K562 (cell line): ENCODE results near the gene LMO4. TPM values are rescaled to one million over a fixed set of nuclear protein-coding genes. Genes with fewer than 3 reads are reported as not detected.

Experiments used
- ATAC-seq: fragments of 200-7000 bp; cut with Tn5 transposase; 3 replicates; pipeline ENCODE4 v1.9.1; 2020; ENCODE audit warnings: moderate library complexity
- BruUV-seq: library from RNA; stranded (reverse); fragments of 400-500 nt; replicated peaks from 2 replicates; lab custom pipeline; 2021; lab: Mats Ljungman, UMichigan
- CTCF ChIA-PET: fragments of 300-600 bp; formaldehyde crosslinking; extraction: SDS; loops from one replicate; lab custom pipeline; 2021; ENCODE audit warnings: low intra/inter-chr PET ratio; lab: Yijun Ruan, JAX
- POLR2A ChIA-PET: fragments of 300-600, 350-650 bp; sonication (Branson Sonifier 250); formaldehyde crosslinking; extraction: SDS; loops from one replicate; lab custom pipeline; 2021; ENCODE audit warnings: antibody characterized with exemption, inconsistent platforms; lab: Yijun Ruan, JAX
- DNase-seq, 4 experiments: peaks; one replicate each; pipeline versions ENCODE4 v3.0.0 to v3.0.0-alpha.2; 2011 to 2018; ENCODE audit warnings: low spot score in 3 of 4, mixed read lengths in 3 of 4; ENCODE audit errors: extremely low read depth in 1 of 4
- FAIRE-seq: peaks from 2 replicates; lab custom pipeline; 2011; peaks lifted over from hg19 to GRCh38; lab: Jason Lieb, UNC
- H2AFZ ChIP-seq: 2 replicates; pipeline ENCODE4 v1.6.0; 2011; ENCODE audit warnings: low read depth, low read length, control low read depth, inconsistent platforms
- H3K27ac ChIP-seq: fragments of 200-600 bp; 3 replicates; pipeline ENCODE4 v1.8.0; 2011; ENCODE audit warnings: low read depth, mild to moderate bottlenecking, control low read depth, inconsistent platforms, low read length, moderate library complexity, mixed read lengths; ENCODE audit errors: extremely low read depth
- H3K27me3 ChIP-seq, 2 experiments: fragments of 300-600 bp in 1 of 2; 2 replicates in 1 of 2; 3 replicates in 1 of 2; pipeline versions ENCODE4 v1.6.0 to v1.8.0; 2011; ENCODE audit warnings: inconsistent platforms in 2 of 2, low read length in 2 of 2, mild to moderate bottlenecking in 1 of 2, mixed read lengths in 1 of 2, moderate library complexity in 1 of 2; ENCODE audit not compliant: control insufficient read depth in 2 of 2, insufficient read depth in 2 of 2
- H3K36me3 ChIP-seq: fragments of 300-600 bp; 3 replicates; pipeline ENCODE4 v1.8.0; 2011; ENCODE audit warnings: mild to moderate bottlenecking, low read length, inconsistent platforms; ENCODE audit not compliant: control insufficient read depth, insufficient read depth
- H3K4me1 ChIP-seq, 2 experiments: fragments of 200-600 bp in 1 of 2; replicated peaks in 1 of 2; 2 replicates in 1 of 2; 3 replicates in 1 of 2; pipeline versions ENCODE4 v1.5.1 to v1.8.0; 2011; ENCODE audit warnings: inconsistent platforms in 2 of 2, low read length in 2 of 2, mild to moderate bottlenecking in 1 of 2, mixed read lengths in 1 of 2, moderate library complexity in 1 of 2; ENCODE audit not compliant: control insufficient read depth in 2 of 2, insufficient read depth in 2 of 2
- H3K4me2 ChIP-seq: 2 replicates; pipeline ENCODE4 v1.6.1; 2011; ENCODE audit warnings: low read length, control low read depth, inconsistent platforms, mixed read lengths; ENCODE audit not compliant: insufficient read depth
- H3K4me3 ChIP-seq: fragments of 200-600 bp; sonication (generic), shearing (Covaris generic); 2 replicates; pipeline ENCODE4 v1.5.1; 2016; ENCODE audit warnings: control low read depth, inconsistent platforms
- H3K79me2 ChIP-seq: fragments of 200-600 bp; 3 replicates; pipeline ENCODE4 v1.8.0; 2011; ENCODE audit warnings: low read length, inconsistent platforms; ENCODE audit not compliant: control insufficient read depth, insufficient read depth
- H3K9ac ChIP-seq, 2 experiments: 2 replicates each; pipeline versions ENCODE4 v1.6.0 to v1.6.1; 2011; ENCODE audit warnings: low read depth in 2 of 2, low read length in 2 of 2, control low read depth in 1 of 2, inconsistent platforms in 1 of 2, mild to moderate bottlenecking in 1 of 2, mixed read lengths in 1 of 2; ENCODE audit not compliant: insufficient read depth in 1 of 2
- H3K9me1 ChIP-seq: one replicate; pipeline ENCODE4 v1.6.0; 2011; ENCODE audit warnings: inconsistent platforms, mild to moderate bottlenecking, low read length, moderate library complexity; ENCODE audit not compliant: control insufficient read depth, insufficient read depth
- H3K9me3 ChIP-seq: replicated peaks from 2 replicates; pipeline ENCODE4 v1.5.1; 2011; ENCODE audit warnings: low read depth, low read length, inconsistent platforms; ENCODE audit not compliant: control insufficient read depth, insufficient read depth
- H4K20me1 ChIP-seq: replicated peaks from 2 replicates; pipeline ENCODE4 v1.6.1; 2011; ENCODE audit warnings: low read length, inconsistent platforms, mixed read lengths; ENCODE audit not compliant: control insufficient read depth, insufficient read depth
- BDP1 ChIP-seq: IDR thresholded peaks from 3 replicates; pipeline ENCODE4 v1.6.1; 2011; ENCODE audit not compliant: insufficient read length, insufficient read depth
- CREBBP ChIP-seq: IDR thresholded peaks from one replicate; pipeline ENCODE4 v1.6.1; 2012; ENCODE audit warnings: low read depth, mild to moderate bottlenecking, control low read depth, inconsistent platforms, low read length
- EP300 ChIP-seq: IDR thresholded peaks from 2 replicates; pipeline ENCODE4 v1.6.1; 2012; ENCODE audit warnings: low read length, improper control_type of control experiment
- FOXA3 ChIP-seq, 2 experiments: fragments of 450-650 bp in 1 of 2; sonication (generic) in 1 of 2; formaldehyde crosslinking; IDR thresholded peaks in 1 of 2; conservative IDR thresholded peaks in 1 of 2; 2 replicates each; pipeline versions ENCODE4 v1.4.0 to v1.8.0; 2020 to 2022; ENCODE audit warnings: mild to moderate bottlenecking in 2 of 2, missing genetic modification reagents in 1 of 2
- FOXM1 ChIP-seq, 2 experiments: fragments of 450-650 bp in 1 of 2; sonication (generic) in 1 of 2; formaldehyde crosslinking in 1 of 2; IDR thresholded peaks; 2 replicates each; pipeline versions ENCODE4 v1.6.1 to v1.9.0; 2017 to 2022; ENCODE audit warnings: low read depth in 2 of 2, mild to moderate bottlenecking in 2 of 2, missing genetic modification reagents in 1 of 2, moderate library complexity in 1 of 2
- MBD1 ChIP-seq: fragments of 250-450 bp; sonication (Bioruptor Pico); IDR thresholded peaks from 2 replicates; pipeline ENCODE4 v1.8.0; 2022; ENCODE audit warnings: inconsistent platforms
- NCOR1 ChIP-seq: fragments of 450-650 bp; IDR thresholded peaks from 2 replicates; pipeline ENCODE4 v1.6.1; 2016; ENCODE audit warnings: mild to moderate bottlenecking, moderate library complexity
- NFIX ChIP-seq: fragments of 250-450 bp; sonication (Bioruptor Pico); IDR thresholded peaks from 2 replicates; pipeline ENCODE4 v1.4.0; 2020; ENCODE audit warnings: low read depth, mild to moderate bottlenecking, moderate library complexity
- PHF21A ChIP-seq: fragments of 450-650 bp; IDR thresholded peaks from 2 replicates; pipeline ENCODE4 v1.6.1; 2017; ENCODE audit warnings: low read depth, borderline replicate concordance
- PML ChIP-seq: IDR thresholded peaks from 2 replicates; pipeline ENCODE4 v1.6.1; 2012; ENCODE audit warnings: low read length, inconsistent platforms
- SUPT5H ChIP-seq: fragments of 450-650 bp; IDR thresholded peaks from 2 replicates; pipeline ENCODE4 v1.6.1; 2016
- UBTF ChIP-seq, 2 experiments: IDR thresholded peaks; 2 replicates each; pipeline ENCODE4 v1.6.1; 2012; ENCODE audit warnings: improper control_type of control experiment in 2 of 2, low read depth in 2 of 2, low read length in 2 of 2, borderline replicate concordance in 1 of 2
- ZBTB2 ChIP-seq: fragments of 450-650 bp; IDR thresholded peaks from 2 replicates; pipeline ENCODE4 v1.6.1; 2016; ENCODE audit warnings: antibody characterized with exemption
- ZNF408 ChIP-seq: fragments of 250-450 bp; sonication (Bioruptor Pico); IDR thresholded peaks from 2 replicates; pipeline ENCODE4 v1.4.0; 2020; ENCODE audit warnings: low read depth, mild to moderate bottlenecking, moderate library complexity
- ZSCAN32 ChIP-seq: fragments of 450-650 bp; formaldehyde crosslinking; IDR thresholded peaks from 2 replicates; pipeline ENCODE4 v1.4.0; 2020; ENCODE audit warnings: mild to moderate bottlenecking, moderate library complexity
- WGBS: fragments of 100-300 bp; shearing (Covaris generic); methylation state at CpG from one replicate; pipeline ENCODE4 v1.1.6; 2016; ENCODE audit warnings: low coverage, mixed read lengths; ENCODE audit not compliant: insufficient coverage; ENCODE audit errors: missing lambda C conversion rate; 5-methylcytosine and 5-hydroxymethylcytosine counted together
- in situ Hi-C: fragments of 300-500 bp; cut with MboI; formaldehyde crosslinking; loops from 4 replicates; pipeline ENCODE4 v1.15.0; 2018; ENCODE audit warnings: inconsistent platforms, mixed read lengths
- intact Hi-C: fragments of 100-400 bp; cut with micrococcal nuclease; formaldehyde crosslinking; loops from 2 replicates; pipeline ENCODE4 v1.14.2; 2022
- polyA plus RNA-seq, 8 experiments: library from polyadenylated mRNA; depleted of rRNA in 4 of 8; stranded (reverse) in 5 of 8; unstranded in 3 of 8; fragments of >200 nt; fragmentation: Nextera tagmentation in 2 of 8; fragmentation: Illumina TruSeq in 1 of 8; extraction: Ambion mirVana in 2 of 8; extraction: Trizol in 1 of 8; gene quantifications; 2 replicates each; pipeline versions ENCODE4 v1.2.1 to v1.2.3, GENCODE V29; 2011 to 2014; ENCODE audit warnings: inconsistent platforms in 1 of 8, missing spikeins in 1 of 8
- total RNA-seq, 7 experiments: library from RNA; depleted of rRNA in 6 of 7; stranded (reverse); fragments of >200 nt in 6 of 7; fragmentation: Illumina TruSeq in 2 of 7; extraction: Trizol in 2 of 7; gene quantifications; 2 replicates each; pipeline versions ENCODE4 v1.2.1 to v1.2.3, GENCODE V29; 2011 to 2021; ENCODE audit warnings: low replicate concordance in 1 of 7

LMO4 gene
- total and polyA plus RNA-seq, 9 of the 15 experiments (the other 6 are each of a cell fraction or from before 2014, with no cell fraction given) = 3.1 to 35.3 (median 22.4) TPM

GRCh38 chr1:87284456-87285240 is 44.0 kb upstream of the LMO4 start:
- Histone ChIP-seq H3K36me3 (no peaks in the 10 kb centered on the region), H2AFZ (no peak overlapping the region), H4K20me1 (no peaks in the 10 kb centered on the region; the same call in 1 of the 2 replicates), H3K27me3 (peaks cover 0 to 12% of the 10 kb centered on the region in 2 experiments; a peak in 1 of 5 replicates), H3K27ac (no peak overlapping the region), H3K4me2 (no peak overlapping the region), H3K4me1 (peaks cover 0 to 2% of the 10 kb centered on the region in 2 experiments; a peak in 2 of 5 replicates), H3K4me3 (no peak overlapping the region), H3K9ac (no peak overlapping the region), H3K9me3 (no peaks in the 10 kb centered on the region), H3K9me1 (no peaks in the 10 kb centered on the region), H3K79me2 (no peaks in the 10 kb centered on the region)
- DNase-seq (peak in 2 of 4 experiments; percentile 17 to 18), FAIRE-seq (no peak), ATAC-seq (peak; percentile 67)
- in situ Hi-C loops = loop anchor here (10.0 to 25.0 kb wide), 2 partner anchors 150 to 653 kb away; no protein-coding TSS in a partner anchor
- intact Hi-C loops = loop anchor here (5.0 kb wide), 2 partner anchors 132 to 152 kb away; no protein-coding TSS in a partner anchor
- 3% methylated on average over 13 of the region's 13 CpGs for WGBS
- BruUV-seq = no TSS peak
- CTCF ChIA-PET = no interaction called here
- POLR2A ChIA-PET = interaction anchor here (0.8 kb wide), 1 partner anchor 9 kb away, joined by 4 read pairs; no protein-coding TSS in a partner anchor
- TF ChIP-seq PHF21A (no peak), EP300 (no peak), SUPT5H (no peak), FOXM1 (IDR thresholded peaks at IDR 0.05; ENCODE audit: low read depth) (0 out of 2 replicates have a peak, but pooled peaks have one; percentile 14), FOXM1 (CRISPR knock-in tag; IDR thresholded peaks at IDR 0.05; ENCODE audit: low read depth) (no peak), CREBBP (no peak), NFIX (CRISPR knock-in tag) (no peak), ZBTB2 (no peak), PML (no peak), UBTF (IDR thresholded peaks at IDR 0.05; ENCODE audit: borderline replicate concordance in 1 of 2, low read depth in 2 of 2, low read length in 2 of 2) (no peak), MBD1 (no peak), ZNF408 (CRISPR knock-in tag) (no peak), NCOR1 (peak; percentile 45), FOXA3 (CRISPR knock-in tag; conservative IDR thresholded peaks at IDR 0.05 in 1 of 2, IDR thresholded peaks at IDR 0.05 in 1 of 2) (peak in 1 of 2 experiments; percentile 57; a peak in 2 of 4 replicates), ZSCAN32 (CRISPR knock-in tag) (no peak), BDP1 (no peak)
